Nephron (organoid): Measurements from ENCODE around the gene RABL6.
"Not testable (repeated sequence)": the region's sequence is repeated elsewhere in the genome, so short reads cannot be mapped to it uniquely, and the experiment has no call there.

Experiments
- H3K27ac Mint-ChIP-seq, 3 experiments: 2 replicates each; pipeline ENCODE4 v1.8.0; 2020; ENCODE audit warnings: mixed read lengths in 3 of 3, mild to moderate bottlenecking in 2 of 3, moderate library complexity in 1 of 3
- H3K27me3 Mint-ChIP-seq: 2 replicates; pipeline ENCODE4 v1.8.0; 2021; ENCODE audit warnings: low read depth, mild to moderate bottlenecking, moderate library complexity, mixed read lengths
- H3K36me3 Mint-ChIP-seq: 2 replicates; pipeline ENCODE4 v1.8.0; 2020; ENCODE audit warnings: low read depth, mixed read lengths
- H3K4me1 Mint-ChIP-seq: 2 replicates; pipeline ENCODE4 v1.8.0; 2020; ENCODE audit warnings: mixed read lengths
- H3K4me3 Mint-ChIP-seq, 3 experiments: 2 replicates each; pipeline ENCODE4 v1.8.0; 2020; ENCODE audit warnings: mild to moderate bottlenecking in 3 of 3, mixed read lengths in 3 of 3, moderate library complexity in 2 of 3
- H3K9me3 Mint-ChIP-seq: 2 replicates; pipeline ENCODE4 v1.8.0; 2020; ENCODE audit warnings: mixed read lengths
- TF ChIP-seq, protein P1 (sequence below), 3 experiments: fragments of 200-600 bp; sonication (generic); IDR thresholded peaks; one replicate each; pipeline ENCODE4 v1.5.0; 2021; ENCODE audit warnings: antibody characterized with exemption in 3 of 3; ENCODE audit not compliant: unreplicated experiment in 3 of 3

Gene RABL6

DNA sequence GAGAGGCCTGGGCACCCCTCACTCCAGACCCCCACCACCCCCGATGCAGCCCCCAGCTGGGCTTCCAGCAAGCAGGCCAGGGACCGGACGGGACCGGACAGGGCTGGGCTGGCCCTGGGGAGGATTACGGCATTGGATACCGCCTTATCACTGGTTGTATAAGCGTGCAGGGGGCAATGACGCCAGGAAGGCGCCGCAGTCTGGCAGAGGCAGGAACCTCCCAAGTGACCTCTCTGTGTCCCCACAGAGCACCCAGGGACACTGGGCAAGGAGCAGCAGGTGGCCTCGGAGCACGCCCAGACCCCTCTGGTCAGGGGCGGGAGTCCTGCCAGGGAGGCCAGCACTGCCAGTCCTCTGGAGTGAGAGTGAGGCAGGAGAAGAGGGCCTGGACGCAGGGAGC is 42.7 kb upstream of the RABL6 start:
- H3K27ac Mint-ChIP-seq, result no peak overlapping the region
- H3K4me3 Mint-ChIP-seq, result no peak overlapping the region
- no peaks in the 10 kb centered on the region for H3K9me3 Mint-ChIP-seq

DNA sequence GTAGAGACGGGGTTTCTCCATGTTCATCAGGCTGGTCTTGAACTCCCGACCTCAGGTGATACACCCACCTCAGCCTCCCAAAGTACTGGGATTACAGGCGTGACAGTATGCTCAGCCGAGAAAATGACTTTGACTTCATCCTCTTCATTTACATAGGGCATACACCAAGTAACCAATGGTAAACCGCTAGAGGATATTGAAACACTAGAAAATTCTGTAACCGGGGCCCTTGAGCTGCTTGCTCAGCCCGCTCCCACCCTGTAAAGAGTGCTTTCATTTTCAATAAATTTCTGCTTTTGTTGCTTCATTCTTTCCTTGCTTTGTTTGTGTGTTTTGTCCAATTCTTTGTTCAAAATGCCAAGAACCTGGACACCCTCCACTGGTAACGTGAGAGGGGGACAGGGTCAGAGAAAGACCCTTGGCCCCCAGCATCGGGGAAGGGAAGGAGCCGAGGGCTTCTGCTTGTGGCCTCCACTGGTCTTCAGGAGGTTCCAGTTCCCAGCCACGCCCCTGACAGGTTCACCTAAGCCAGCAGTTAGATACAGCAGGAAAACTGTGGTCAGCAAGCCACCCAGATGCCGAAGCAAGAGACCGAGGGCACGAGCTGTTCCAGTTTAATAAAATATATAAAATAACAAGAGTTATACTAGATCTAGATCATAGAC is 41.9 kb upstream of the RABL6 start:
- H3K27me3 Mint-ChIP-seq, result peaks cover 14% of the 10 kb centered on the region
- not testable (repeated sequence) for H3K4me3 Mint-ChIP-seq, H3K36me3 Mint-ChIP-seq, H3K9me3 Mint-ChIP-seq, H3K4me1 Mint-ChIP-seq, H3K27ac Mint-ChIP-seq

More for the DNA sequence above, 42.7 kb upstream of the RABL6 start:
- Mint-ChIP-seq H3K4me1 (peaks cover 11% of the 10 kb centered on the region), H3K36me3 (no peaks in the 10 kb centered on the region), H3K27me3 (peaks cover 18% of the 10 kb centered on the region)
- TF ChIP-seq, protein P1, sequence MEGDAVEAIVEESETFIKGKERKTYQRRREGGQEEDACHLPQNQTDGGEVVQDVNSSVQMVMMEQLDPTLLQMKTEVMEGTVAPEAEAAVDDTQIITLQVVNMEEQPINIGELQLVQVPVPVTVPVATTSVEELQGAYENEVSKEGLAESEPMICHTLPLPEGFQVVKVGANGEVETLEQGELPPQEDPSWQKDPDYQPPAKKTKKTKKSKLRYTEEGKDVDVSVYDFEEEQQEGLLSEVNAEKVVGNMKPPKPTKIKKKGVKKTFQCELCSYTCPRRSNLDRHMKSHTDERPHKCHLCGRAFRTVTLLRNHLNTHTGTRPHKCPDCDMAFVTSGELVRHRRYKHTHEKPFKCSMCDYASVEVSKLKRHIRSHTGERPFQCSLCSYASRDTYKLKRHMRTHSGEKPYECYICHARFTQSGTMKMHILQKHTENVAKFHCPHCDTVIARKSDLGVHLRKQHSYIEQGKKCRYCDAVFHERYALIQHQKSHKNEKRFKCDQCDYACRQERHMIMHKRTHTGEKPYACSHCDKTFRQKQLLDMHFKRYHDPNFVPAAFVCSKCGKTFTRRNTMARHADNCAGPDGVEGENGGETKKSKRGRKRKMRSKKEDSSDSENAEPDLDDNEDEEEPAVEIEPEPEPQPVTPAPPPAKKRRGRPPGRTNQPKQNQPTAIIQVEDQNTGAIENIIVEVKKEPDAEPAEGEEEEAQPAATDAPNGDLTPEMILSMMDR (IDR thresholded peaks at IDR 0.05; ENCODE audit: unreplicated experiment in 3 of 3), result no peak

DNA sequence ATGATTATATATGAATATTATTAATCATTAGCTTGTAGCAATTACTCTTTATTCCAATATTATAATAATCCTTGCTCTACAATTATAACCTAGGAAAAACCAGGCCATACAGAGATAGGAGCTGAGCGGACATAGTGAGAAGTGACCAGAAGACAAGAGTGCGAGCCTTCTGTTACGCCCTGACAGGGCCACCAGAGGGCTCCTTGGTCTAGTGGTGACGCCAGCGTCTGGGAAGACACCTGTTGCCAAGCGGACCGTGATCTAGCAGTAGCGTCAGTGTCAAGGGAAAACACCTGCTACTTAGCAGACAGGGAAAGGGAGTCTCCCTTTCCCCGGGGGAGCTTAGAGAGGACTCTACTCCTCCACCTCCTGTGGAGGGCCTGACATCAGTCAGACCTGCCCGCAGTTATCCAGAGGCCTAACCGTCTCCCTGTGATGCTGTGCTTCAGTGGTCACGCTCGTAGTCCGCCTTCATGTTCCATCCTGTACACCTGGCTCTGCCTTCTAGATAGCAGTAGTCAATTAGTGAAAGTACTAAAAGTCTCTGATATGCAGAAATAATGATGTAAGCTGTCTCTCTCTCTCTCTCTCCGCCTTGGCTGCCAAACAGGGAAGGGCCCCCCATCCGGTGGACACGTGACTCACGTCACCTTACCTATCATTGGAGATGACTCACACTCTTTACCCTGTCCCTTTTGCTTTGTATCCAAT is 41.2 kb upstream of the RABL6 start:
- H3K36me3 Mint-ChIP-seq, H3K9me3 Mint-ChIP-seq, H3K4me1 Mint-ChIP-seq, H3K27ac Mint-ChIP-seq: not testable (repeated sequence)
- H3K4me3 Mint-ChIP-seq, result peak overlapping the region in 1 of 3 experiments; percentile 17
- TF ChIP-seq, protein P1 (IDR thresholded peaks at IDR 0.05; ENCODE audit: unreplicated experiment in 3 of 3), result peak; percentile 44 to 65 (median 59)
- peaks cover 17% of the 10 kb centered on the region for H3K27me3 Mint-ChIP-seq

DNA sequence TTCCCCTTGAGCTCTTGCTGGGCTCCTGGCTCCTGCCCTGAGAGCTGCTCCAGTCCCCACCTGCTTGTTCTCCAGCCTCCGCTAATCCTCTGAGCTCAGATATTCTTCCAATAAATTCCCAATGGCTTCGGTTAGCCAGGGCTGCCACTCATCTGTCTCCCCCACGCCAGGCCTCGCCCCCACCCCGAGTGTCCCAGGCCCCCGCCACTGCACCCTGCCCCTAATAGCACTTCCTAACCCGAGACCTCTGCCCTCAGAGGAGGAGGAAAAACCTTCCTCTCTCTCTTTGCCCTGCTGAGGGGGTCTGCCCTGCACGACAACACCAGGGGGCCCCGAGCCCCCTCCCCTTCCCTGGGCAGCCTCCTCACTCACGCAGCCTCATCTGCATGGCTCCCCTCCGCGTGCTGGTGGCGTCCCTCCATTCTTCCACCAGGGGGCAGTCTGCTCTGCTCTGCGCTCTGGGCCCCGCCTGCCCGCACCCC is 38.0 kb upstream of the RABL6 start:
- TF ChIP-seq, protein P1 (IDR thresholded peaks at IDR 0.05; ENCODE audit: unreplicated experiment in 3 of 3), result peak; percentile 18 to 39 (median 26)
- Mint-ChIP-seq H3K27me3 (peaks cover 20% of the 10 kb centered on the region), H3K4me1 (peaks cover 6% of the 10 kb centered on the region), H3K27ac (no peak overlapping the region), H3K9me3 (no peaks in the 10 kb centered on the region), H3K36me3 (no peaks in the 10 kb centered on the region), H3K4me3 (peak overlapping the region in 1 of 3 experiments; percentile 44)

DNA sequence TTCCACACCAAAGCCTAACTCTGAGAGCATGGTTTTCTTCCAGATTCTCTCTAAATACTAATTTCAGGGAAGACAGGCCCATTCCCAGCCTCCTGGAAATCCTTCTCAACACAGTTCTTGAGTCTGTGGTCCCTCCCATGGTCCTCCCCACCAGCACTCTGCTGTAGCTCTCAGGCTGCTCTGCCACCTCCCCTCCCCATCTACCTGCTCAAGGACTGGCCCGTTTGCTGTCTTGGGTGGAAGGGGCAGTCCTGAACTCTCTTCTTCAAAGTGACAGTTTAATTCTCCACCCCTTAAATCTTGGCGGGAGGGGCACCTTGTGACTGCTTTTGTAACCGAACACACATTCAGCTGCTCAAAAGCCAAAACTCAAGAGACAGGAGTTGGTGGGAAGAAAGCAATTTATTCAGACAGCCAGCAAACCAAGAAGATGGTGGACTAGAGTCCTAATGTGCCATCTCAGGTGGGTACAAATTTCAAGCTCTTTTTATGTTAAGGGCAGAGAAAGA is 35.8 kb upstream of the RABL6 start:
- TF ChIP-seq, protein P1 (IDR thresholded peaks at IDR 0.05; ENCODE audit: unreplicated experiment in 3 of 3), result no peak
- no peaks in the 10 kb centered on the region for H3K36me3 Mint-ChIP-seq
- H3K27me3 Mint-ChIP-seq, result peaks cover 20% of the 10 kb centered on the region
- H3K4me3 Mint-ChIP-seq, result no peak overlapping the region
- peaks cover 4% of the 10 kb centered on the region for H3K4me1 Mint-ChIP-seq
- no peak overlapping the region for H3K27ac Mint-ChIP-seq
- no peaks in the 10 kb centered on the region for H3K9me3 Mint-ChIP-seq

DNA sequence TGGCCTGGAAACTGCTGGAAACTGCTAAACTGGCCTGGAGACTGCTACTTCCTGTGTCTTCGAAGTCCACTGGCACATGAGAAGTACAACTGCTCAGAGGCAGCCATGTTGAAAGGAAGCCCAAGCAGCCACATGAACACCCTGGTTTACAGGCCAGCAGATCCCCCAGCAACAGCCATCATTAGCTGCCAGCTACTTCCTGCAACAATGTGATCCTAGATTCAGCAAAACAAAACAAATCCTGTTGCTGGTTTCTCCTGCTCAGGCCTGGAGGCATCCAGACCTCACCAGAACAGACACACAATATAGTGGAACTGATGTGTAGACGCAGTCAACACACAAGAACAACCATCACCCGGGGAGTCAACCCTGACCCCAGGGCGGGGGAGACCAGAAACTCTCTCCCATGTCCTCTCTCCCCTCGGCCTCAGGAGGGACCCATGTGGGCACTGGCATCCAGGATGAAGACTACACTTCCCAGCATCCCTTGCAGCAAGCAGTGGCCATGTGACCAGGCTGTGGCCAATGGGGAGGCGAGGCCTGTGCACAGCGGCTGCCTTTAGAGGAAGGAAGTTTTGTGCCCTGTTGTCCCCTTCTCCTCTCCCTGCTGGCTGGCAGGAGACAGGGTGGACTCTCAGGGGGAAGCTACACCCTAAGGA is 34.2 kb upstream of the RABL6 start:
- Mint-ChIP-seq H3K4me3 (no peak overlapping the region), H3K27ac (no peak overlapping the region), H3K4me1 (peaks cover 13% of the 10 kb centered on the region), H3K27me3 (peaks cover 22% of the 10 kb centered on the region), H3K36me3 (no peaks in the 10 kb centered on the region), H3K9me3 (peaks cover 6% of the 10 kb centered on the region)
- TF ChIP-seq, protein P1 (IDR thresholded peaks at IDR 0.05; ENCODE audit: unreplicated experiment in 3 of 3), result no peak
